HUES6 (cell line): Measurements from ENCODE around the gene BFSP1.

Experiments used
- H3K27ac ChIP-seq: 2 replicates; pipeline ENCODE4 v1.7.0; 2013; ENCODE audit warnings: low read depth, mild to moderate bottlenecking, low read length, inconsistent platforms
- H3K27me3 ChIP-seq: 2 replicates; pipeline ENCODE4 v1.6.1; 2013; ENCODE audit warnings: low read length; ENCODE audit not compliant: control insufficient read depth, insufficient read depth
- H3K36me3 ChIP-seq: 2 replicates; pipeline ENCODE4 v1.6.1; 2013; ENCODE audit warnings: low read length; ENCODE audit not compliant: control insufficient read depth, insufficient read depth
- H3K4me1 ChIP-seq: 2 replicates; pipeline ENCODE4 v1.6.1; 2013; ENCODE audit warnings: low read length; ENCODE audit not compliant: control insufficient read depth, insufficient read depth
- H3K4me3 ChIP-seq: 2 replicates; pipeline ENCODE4 v1.5.1; 2013; ENCODE audit warnings: low read depth, low read length
- H3K9ac ChIP-seq: one replicate; pipeline ENCODE4 v1.6.1; 2013; ENCODE audit warnings: mild to moderate bottlenecking, low read length
- H3K9me3 ChIP-seq: 2 replicates; pipeline ENCODE4 v1.6.1; 2013; ENCODE audit warnings: low read depth, low read length; ENCODE audit not compliant: control insufficient read depth, insufficient read depth

The BFSP1 gene

DNA sequence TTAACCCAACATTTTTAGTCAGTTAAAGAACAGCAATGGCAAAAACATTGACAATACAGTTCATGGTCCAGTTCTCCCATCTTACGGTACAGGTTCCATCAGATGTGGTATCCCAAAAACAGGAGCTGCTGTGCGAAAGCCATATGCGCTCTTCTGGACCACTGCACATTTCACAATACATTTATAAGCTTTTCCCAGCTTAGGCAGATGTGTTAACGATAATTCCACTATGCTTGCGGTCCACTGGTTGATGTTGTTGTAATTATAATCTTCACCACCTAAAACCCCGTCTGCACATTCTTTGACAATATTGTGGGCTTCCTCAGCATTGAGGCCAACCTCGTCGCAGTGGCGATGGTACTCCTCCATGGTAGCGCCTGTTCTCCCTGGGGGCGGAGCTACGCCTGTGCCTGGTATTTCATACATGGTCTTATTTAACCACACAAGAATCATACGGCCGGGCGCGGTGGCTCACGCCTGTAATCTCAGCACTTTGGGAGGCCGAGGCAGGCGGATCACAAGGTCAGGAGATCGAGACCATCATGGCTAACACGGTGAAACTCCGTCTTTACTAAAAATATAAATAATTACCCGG is 52.0 kb downstream of the BFSP1 start:
- H3K27me3 ChIP-seq, result 0 out of 2 replicates have a peak, but pooled peaks cover 4% of the 10 kb centered on the region

GRCh38 chr20:17473659-17474058 is 57.5 kb downstream of the BFSP1 start:
- Histone ChIP-seq H3K4me3 (no peak overlapping the region), H3K9me3 (no peaks in the 10 kb centered on the region), H3K36me3 (no peaks in the 10 kb centered on the region), H3K9ac (no peak overlapping the region), H3K27ac (no peak overlapping the region), H3K4me1 (no peaks in the 10 kb centered on the region), H3K27me3 (no peaks in the 10 kb centered on the region)

More for the DNA sequence above, 52.0 kb downstream of the BFSP1 start:
- no peak overlapping the region for H3K9ac ChIP-seq
- H3K36me3 ChIP-seq, result no peaks in the 10 kb centered on the region
- H3K9me3 ChIP-seq, result no peaks in the 10 kb centered on the region
- H3K4me1 ChIP-seq, result no peaks in the 10 kb centered on the region
- no peak overlapping the region for H3K4me3 ChIP-seq
- H3K27ac ChIP-seq, result no peak overlapping the region

GRCh38 chr20:17471606-17472187 is 59.5 kb downstream of the BFSP1 start:
- Histone ChIP-seq H3K4me1 (no peaks in the 10 kb centered on the region), H3K9me3 (no peaks in the 10 kb centered on the region), H3K36me3 (no peaks in the 10 kb centered on the region), H3K4me3 (no peak overlapping the region), H3K27me3 (no peaks in the 10 kb centered on the region), H3K9ac (peak overlapping the region; percentile 11), H3K27ac (no peak overlapping the region)

- H3K4me1 ChIP-seq, result no peaks in the 10 kb centered on the region
- no peaks in the 10 kb centered on the region for H3K9me3 ChIP-seq
- no peak overlapping the region for H3K9ac ChIP-seq
- H3K36me3 ChIP-seq, result no peaks in the 10 kb centered on the region
- no peak overlapping the region for H3K4me3 ChIP-seq
- H3K27me3 ChIP-seq, result no peaks in the 10 kb centered on the region
- no peak overlapping the region for H3K27ac ChIP-seq
These were observed 60.2 kb downstream of the BFSP1 start for GRCh38 chr20:17470973-17471372.

DNA sequence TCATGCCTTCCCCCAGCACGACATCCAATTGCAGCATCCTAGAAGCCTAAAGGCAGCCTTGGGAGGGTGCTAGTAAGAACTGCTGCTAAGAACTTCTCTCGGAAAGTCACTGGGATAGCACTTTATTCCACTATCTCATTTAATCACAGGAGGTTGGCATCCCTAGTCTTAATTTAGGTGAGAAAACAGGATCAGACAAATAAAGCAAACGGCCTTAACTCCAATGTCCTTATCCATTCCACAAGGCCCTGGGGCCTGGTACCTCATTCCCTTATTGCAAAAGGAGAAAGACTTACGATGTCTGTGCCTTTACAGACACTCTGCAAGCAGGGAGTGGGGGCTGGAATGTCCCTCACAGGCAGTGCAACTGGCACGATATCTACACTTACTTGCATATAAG is 60.7 kb downstream of the BFSP1 start:
- H3K27ac ChIP-seq, result no peak overlapping the region
- no peaks in the 10 kb centered on the region for H3K36me3 ChIP-seq
- H3K9ac ChIP-seq, result no peak overlapping the region
- no peaks in the 10 kb centered on the region for H3K9me3 ChIP-seq
- H3K27me3 ChIP-seq, result no peaks in the 10 kb centered on the region
- no peaks in the 10 kb centered on the region for H3K4me1 ChIP-seq
- H3K4me3 ChIP-seq, result no peak overlapping the region

- Histone ChIP-seq H3K9ac (no peak overlapping the region), H3K27me3 (no peaks in the 10 kb centered on the region), H3K36me3 (no peaks in the 10 kb centered on the region), H3K4me1 (no peaks in the 10 kb centered on the region), H3K4me3 (no peak overlapping the region), H3K9me3 (no peaks in the 10 kb centered on the region), H3K27ac (no peak overlapping the region)
These were observed 61.7 kb downstream of the BFSP1 start for GRCh38 chr20:17469246-17470030.

DNA sequence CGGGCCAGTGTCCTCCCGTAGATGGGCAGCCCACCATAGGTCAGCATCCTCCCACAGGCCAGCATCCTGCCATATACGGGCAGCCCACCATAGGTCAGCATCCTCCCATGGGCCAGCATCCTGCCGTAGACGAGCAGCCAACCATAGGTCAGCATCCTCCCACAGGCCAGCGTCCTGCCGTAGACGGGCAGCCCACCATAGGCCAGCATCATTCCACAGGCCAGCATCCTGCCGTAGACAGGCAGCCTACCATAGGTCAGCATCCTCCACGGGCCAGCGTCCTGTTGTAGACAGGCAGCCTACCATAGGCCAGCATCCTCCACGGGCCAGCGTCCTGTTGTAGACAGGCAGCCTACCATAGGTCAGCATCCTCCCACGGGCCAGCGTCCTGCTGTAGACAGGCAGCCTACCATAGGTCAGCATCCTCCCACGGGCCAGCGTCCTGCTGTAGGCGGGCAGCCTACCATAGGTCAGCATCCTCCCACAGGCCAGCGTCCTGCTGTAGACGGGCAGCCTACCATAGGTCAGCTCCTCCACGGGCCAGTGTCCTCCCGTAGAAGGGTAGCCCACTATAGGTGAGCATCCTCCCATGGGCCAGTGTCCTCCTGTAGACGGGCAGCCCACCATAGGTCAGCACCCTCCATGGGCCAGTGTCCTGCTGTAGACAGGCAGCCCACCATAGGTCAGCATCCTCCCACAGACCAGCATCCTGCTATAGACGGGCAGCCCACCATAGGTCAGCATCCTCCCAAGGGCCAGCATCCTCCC is 62.9 kb downstream of the BFSP1 start:
- Histone ChIP-seq H3K36me3 (no peaks in the 10 kb centered on the region), H3K4me3 (no peak overlapping the region), H3K4me1 (no peaks in the 10 kb centered on the region), H3K9ac (no peak overlapping the region), H3K27me3 (no peaks in the 10 kb centered on the region), H3K9me3 (no peaks in the 10 kb centered on the region), H3K27ac (no peak overlapping the region)

DNA sequence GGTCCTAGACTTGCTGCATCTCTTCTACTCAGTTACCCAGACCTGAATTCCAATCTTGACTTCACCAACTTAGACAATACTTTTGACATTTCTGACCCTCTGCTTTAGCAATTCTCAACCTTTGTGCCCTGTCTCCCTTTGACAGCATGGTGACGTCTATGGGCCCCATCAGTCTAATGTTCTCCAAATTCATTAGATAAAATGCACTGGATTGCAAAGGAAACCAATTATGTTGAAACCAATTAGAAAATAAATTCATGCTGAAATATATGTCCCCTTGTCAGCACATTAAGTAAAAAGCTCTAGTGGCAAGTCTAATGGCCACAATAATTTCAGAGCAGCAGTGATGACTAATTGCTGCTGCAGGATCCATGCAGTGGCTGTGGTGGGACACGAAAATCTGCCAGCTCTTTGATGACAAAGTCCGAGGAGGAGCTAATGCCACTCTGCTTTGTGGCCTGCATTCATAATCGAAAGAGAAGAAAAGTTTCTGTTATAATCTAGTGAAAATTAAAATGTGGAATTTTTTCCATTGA is 64.0 kb downstream of the BFSP1 start:
- H3K9ac ChIP-seq, result no peak overlapping the region
- H3K27ac ChIP-seq, result no peak overlapping the region
- H3K4me1 ChIP-seq, result no peaks in the 10 kb centered on the region
- H3K4me3 ChIP-seq, result no peak overlapping the region
- H3K9me3 ChIP-seq, result no peaks in the 10 kb centered on the region
- H3K36me3 ChIP-seq, result no peaks in the 10 kb centered on the region
- H3K27me3 ChIP-seq, result no peaks in the 10 kb centered on the region

GRCh38 chr20:17466641-17467040 is 64.5 kb downstream of the BFSP1 start:
- no peak overlapping the region for H3K27ac ChIP-seq
- no peaks in the 10 kb centered on the region for H3K4me1 ChIP-seq
- no peak overlapping the region for H3K4me3 ChIP-seq
- H3K9ac ChIP-seq, result no peak overlapping the region
- H3K27me3 ChIP-seq, result no peaks in the 10 kb centered on the region
- no peaks in the 10 kb centered on the region for H3K36me3 ChIP-seq
- no peaks in the 10 kb centered on the region for H3K9me3 ChIP-seq

GRCh38 chr20:17465236-17465635 is 65.9 kb downstream of the BFSP1 start:
- Histone ChIP-seq H3K27ac (no peak overlapping the region), H3K36me3 (no peaks in the 10 kb centered on the region), H3K4me1 (no peaks in the 10 kb centered on the region), H3K9ac (no peak overlapping the region), H3K4me3 (no peak overlapping the region), H3K9me3 (no peaks in the 10 kb centered on the region), H3K27me3 (no peaks in the 10 kb centered on the region)
